Measurements from ENCODE around the gene BRWD1. TPM values are rescaled to one million over a fixed set of nuclear protein-coding genes. Genes with fewer than 3 reads are reported as not detected.

Gene BRWD1
- total and polyA plus RNA-seq, 2 of the 13 experiments (the other 11 are each of a cell fraction or from before 2014, with no cell fraction given): 13.9 to 28.0 TPM

DNA sequence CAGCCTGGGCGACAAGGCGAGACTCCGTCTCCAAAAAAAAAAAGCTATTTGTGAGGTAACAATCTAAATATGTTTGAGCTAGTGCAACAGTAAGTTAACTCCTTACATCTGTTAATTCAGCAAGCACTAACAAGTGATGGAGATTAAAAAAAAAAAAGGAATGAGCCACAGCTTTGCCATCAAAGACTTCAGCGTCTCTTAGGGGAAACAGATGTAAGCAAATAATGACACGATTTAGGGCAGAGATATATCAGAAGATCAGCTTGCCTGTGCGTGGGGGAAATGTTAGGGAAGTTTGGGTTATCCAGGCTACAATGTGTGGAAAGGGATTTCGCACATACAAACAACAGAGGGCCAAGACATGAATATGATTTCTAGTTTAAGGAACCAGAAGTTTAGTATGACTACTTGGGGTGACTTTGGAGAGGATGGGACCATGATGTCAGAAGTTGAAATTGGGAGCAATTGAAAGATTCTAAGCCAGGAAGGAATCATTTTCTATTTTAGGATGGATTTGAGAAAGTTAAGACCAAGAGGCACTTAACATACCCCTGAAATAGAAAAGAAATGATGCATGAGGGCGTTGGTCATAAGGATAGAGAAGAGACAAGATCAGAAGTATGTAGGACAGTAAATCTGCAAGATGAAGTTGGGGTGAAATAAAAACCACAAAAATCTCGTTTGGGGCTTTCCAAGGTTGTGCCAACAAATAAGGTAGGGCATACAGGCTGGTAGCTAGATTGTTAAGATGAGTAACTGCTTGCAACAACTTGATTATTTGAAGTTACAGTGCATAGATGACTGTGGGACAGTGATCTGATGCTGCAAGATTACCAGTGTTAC, 2.4 kb upstream of the BRWD1 start:
- FAIRE-seq: no peak
- Histone ChIP-seq H3K27ac (ENCODE audit: extremely low read length, insufficient read depth, low read length) (no peak overlapping the region), H3K4me1 (ENCODE audit: insufficient read depth, low read length) (peaks cover 52% of the 10 kb centered on the region), H3K9ac (ENCODE audit: insufficient read depth, low read depth, low read length) (no peak overlapping the region), H3K4me3 (replicated peaks in 1 of 3; ENCODE audit: insufficient read depth in 1 of 3, low read depth in 2 of 3, low read length in 3 of 3) (no peak overlapping the region), H3K4me2 (ENCODE audit: low read depth, low read length) (no peak overlapping the region), H3K79me2 (ENCODE audit: insufficient read depth, low read length) (peaks cover 18% of the 10 kb centered on the region), H4K20me1 (ENCODE audit: insufficient read depth, low read length) (peaks cover 13% of the 10 kb centered on the region), H3K36me3 (replicated peaks in 1 of 2; ENCODE audit: control insufficient read depth in 1 of 2, insufficient read depth in 2 of 2, low read length in 2 of 2) (peaks cover 0 to 5% of the 10 kb centered on the region in 2 experiments; a peak in 2 of 5 replicates), H2AFZ (ENCODE audit: low read length) (no peak overlapping the region), H3K27me3 (ENCODE audit: control insufficient read depth in 1 of 2, insufficient read depth in 2 of 2, low read length in 2 of 2) (no peaks in the 10 kb centered on the region; a peak in 1 of 5 replicates), H3K9me3 (ENCODE audit: low read length) (no peaks in the 10 kb centered on the region)
- DNase-seq (ENCODE audit: low spot score): no peak
- TSS peak; percentile 41 for BruUV-seq (replicated peaks)
- WGBS (ENCODE audit: low lambda C conversion rate): 90% methylated on average over 9 of the region's 9 CpGs
- ChIA-PET CTCF (ENCODE audit: low intra/inter-chr PET ratio, low total read pairs) (no interaction called here), POLR2A (interaction anchor here (4.7 to 5.0 kb wide), 2 partner anchors 33 to 70 kb away, joined by 38 to 47 read pairs; partner anchors contain the start of gene HMGN1)
- intact Hi-C loops (cut with micrococcal nuclease; ENCODE audit: unreplicated experiment) (loop anchor here (2.0 kb wide), 1 partner anchor 73 kb away; no protein-coding TSS in a partner anchor), in situ Hi-C loops (cut with HindIII; ENCODE audit: extremely low pct_ligation_motif_present, low pct_unique_long_range_greater_than_20kb) (no loop called here)
- ATAC-seq: no peak
- TF ChIP-seq FOXA1 (IDR thresholded peaks at IDR 0.05) (no peak), FOXA1 (CRISPR knock-in tag; IDR thresholded peaks at IDR 0.05) (no peak), IKZF4 (CRISPR knock-in tag; IDR thresholded peaks at IDR 0.05; ENCODE audit: borderline replicate concordance, low read depth, not compliant biosample characterization) (no peak), ZBTB20 (CRISPR knock-in tag; IDR thresholded peaks at IDR 0.05; ENCODE audit: borderline replicate concordance, low read depth) (no peak), JUN (CRISPR knock-in tag; IDR thresholded peaks at IDR 0.05) (no peak), ZNF772 (CRISPR knock-in tag; IDR thresholded peaks at IDR 0.05) (no peak), ZNF746 (CRISPR knock-in tag; IDR thresholded peaks at IDR 0.05) (no peak), HNF1A (IDR thresholded peaks at IDR 0.05; ENCODE audit: low read depth) (no peak), HNF1A (CRISPR knock-in tag; IDR thresholded peaks at IDR 0.05; ENCODE audit: borderline replicate concordance) (no peak)
